OCI-LY7 (cell line): ENCODE results near the gene GRHL1.

Experiments used
- CTCF ChIP-seq: fragments of 200-600 bp; sonication (generic); conservative IDR thresholded peaks from 2 replicates; pipeline ENCODE4 v1.5.1; 2014; ENCODE audit warnings: mild to moderate bottlenecking, antibody characterized with exemption, low read length, moderate library complexity, mixed read lengths
- EZH2phosphoT487 ChIP-seq: fragments of 200-600 bp; sonication (generic); IDR thresholded peaks from 2 replicates; pipeline ENCODE4 v1.6.1; 2018; ENCODE audit warnings: low read depth, borderline replicate concordance, mild to moderate bottlenecking, mixed run types, antibody characterized with exemption, low read length, moderate library complexity, mixed read lengths

- TF ChIP-seq CTCF (no peak), EZH2phosphoT487 (no peak)
These were observed 5.9 kb upstream of the GRHL1 start for GRCh38 chr2:9945596-9945995.
